Measurements from ENCODE around the gene PLEKHG3. TPM values are rescaled to one million over a fixed set of nuclear protein-coding genes. Genes with fewer than 3 reads are reported as not detected.

The PLEKHG3 gene
- total RNA-seq, 1 experiment from 2014 or later, result 75.3 TPM

DNA sequence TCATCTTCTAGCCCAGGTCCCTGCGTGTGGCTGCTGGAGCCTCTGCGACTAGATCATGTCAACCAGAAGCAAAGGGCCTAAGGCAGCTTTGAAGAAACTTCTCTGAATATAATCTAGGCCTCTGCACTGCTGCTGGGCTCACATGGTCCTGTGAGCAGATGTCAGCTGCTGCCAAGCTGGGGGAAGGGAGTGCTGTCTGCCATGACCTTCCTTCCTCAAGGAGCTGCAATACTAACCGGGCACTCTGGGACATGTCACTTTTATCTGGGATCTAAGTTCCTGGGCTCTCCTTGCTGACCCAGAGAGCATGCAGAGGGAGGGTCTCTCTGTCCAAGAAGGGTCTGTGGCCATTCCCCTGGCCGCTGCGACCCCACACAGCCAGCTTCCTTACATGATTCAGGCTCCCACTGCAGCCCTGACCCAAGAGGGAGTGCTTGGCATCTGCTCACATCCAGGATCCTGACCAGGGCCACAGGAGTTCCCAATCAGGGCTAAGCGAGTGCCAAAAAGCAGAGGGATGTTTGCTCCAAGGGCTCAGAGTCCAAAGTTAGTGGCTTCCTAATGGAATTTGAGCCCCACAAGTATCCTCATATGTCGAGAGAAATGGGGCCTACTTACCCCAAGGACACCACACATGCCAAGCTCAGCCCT is 74.0 kb downstream of the PLEKHG3 start (continued):
- TF ChIP-seq, protein P1, sequence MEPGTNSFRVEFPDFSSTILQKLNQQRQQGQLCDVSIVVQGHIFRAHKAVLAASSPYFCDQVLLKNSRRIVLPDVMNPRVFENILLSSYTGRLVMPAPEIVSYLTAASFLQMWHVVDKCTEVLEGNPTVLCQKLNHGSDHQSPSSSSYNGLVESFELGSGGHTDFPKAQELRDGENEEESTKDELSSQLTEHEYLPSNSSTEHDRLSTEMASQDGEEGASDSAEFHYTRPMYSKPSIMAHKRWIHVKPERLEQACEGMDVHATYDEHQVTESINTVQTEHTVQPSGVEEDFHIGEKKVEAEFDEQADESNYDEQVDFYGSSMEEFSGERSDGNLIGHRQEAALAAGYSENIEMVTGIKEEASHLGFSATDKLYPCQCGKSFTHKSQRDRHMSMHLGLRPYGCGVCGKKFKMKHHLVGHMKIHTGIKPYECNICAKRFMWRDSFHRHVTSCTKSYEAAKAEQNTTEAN (CRISPR knock-in tag; IDR thresholded peaks at IDR 0.05), result no peak
- TF ChIP-seq, protein P2, sequence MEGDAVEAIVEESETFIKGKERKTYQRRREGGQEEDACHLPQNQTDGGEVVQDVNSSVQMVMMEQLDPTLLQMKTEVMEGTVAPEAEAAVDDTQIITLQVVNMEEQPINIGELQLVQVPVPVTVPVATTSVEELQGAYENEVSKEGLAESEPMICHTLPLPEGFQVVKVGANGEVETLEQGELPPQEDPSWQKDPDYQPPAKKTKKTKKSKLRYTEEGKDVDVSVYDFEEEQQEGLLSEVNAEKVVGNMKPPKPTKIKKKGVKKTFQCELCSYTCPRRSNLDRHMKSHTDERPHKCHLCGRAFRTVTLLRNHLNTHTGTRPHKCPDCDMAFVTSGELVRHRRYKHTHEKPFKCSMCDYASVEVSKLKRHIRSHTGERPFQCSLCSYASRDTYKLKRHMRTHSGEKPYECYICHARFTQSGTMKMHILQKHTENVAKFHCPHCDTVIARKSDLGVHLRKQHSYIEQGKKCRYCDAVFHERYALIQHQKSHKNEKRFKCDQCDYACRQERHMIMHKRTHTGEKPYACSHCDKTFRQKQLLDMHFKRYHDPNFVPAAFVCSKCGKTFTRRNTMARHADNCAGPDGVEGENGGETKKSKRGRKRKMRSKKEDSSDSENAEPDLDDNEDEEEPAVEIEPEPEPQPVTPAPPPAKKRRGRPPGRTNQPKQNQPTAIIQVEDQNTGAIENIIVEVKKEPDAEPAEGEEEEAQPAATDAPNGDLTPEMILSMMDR (IDR thresholded peaks at IDR 0.05), result no peak
- TF ChIP-seq EMX1 (CRISPR knock-in tag; IDR thresholded peaks at IDR 0.05) (no peak), JUN (CRISPR knock-in tag; IDR thresholded peaks at IDR 0.05) (no peak), NR1H2 (CRISPR knock-in tag; IDR thresholded peaks at IDR 0.05) (no peak), KAT7 (CRISPR knock-in tag; IDR thresholded peaks at IDR 0.05; ENCODE audit: borderline replicate concordance) (no peak), E2F4 (CRISPR knock-in tag; IDR thresholded peaks at IDR 0.05; ENCODE audit: borderline replicate concordance, low read depth) (no peak), ZNF532 (CRISPR knock-in tag; IDR thresholded peaks at IDR 0.05; ENCODE audit: borderline replicate concordance) (no peak)

- ChIA-PET CTCF (interaction anchor here (0.8 to 2.4 kb wide), 5 partner anchors 11 to 131 kb away, joined by 3 to 5 read pairs (median 4); no protein-coding TSS in a partner anchor), POLR2A (no interaction called here)
- Mint-ChIP-seq H3K36me3 (peaks cover 12% of the 10 kb centered on the region), H3K9me3 (peaks cover 11% of the 10 kb centered on the region), H3K4me1 (peaks cover 5% of the 10 kb centered on the region), H3K27me3 (ENCODE audit: low read depth) (no peaks in the 10 kb centered on the region; the same call in 1 of the 2 replicates), H3K27ac (no peak overlapping the region), H3K4me3 (no peak overlapping the region)
- DNase-seq (ENCODE audit: low spot score), result no peak
- ATAC-seq, result no peak
- TF ChIP-seq ATF2 (CRISPR knock-in tag; IDR thresholded peaks at IDR 0.05; ENCODE audit: borderline replicate concordance, low read depth) (no peak), NR2C2 (CRISPR knock-in tag; IDR thresholded peaks at IDR 0.05) (no peak), AR (CRISPR knock-in tag; IDR thresholded peaks at IDR 0.05) (no peak), ZNF121 (CRISPR knock-in tag; IDR thresholded peaks at IDR 0.05) (no peak), ETV6 (CRISPR knock-in tag; IDR thresholded peaks at IDR 0.05) (no peak), HMGA2 (CRISPR knock-in tag; IDR thresholded peaks at IDR 0.05) (no peak), ZNF263 (CRISPR knock-in tag; IDR thresholded peaks at IDR 0.05; ENCODE audit: low read depth) (no peak), NFYB (CRISPR knock-in tag; conservative IDR thresholded peaks at IDR 0.05; ENCODE audit: low read depth) (no peak), ELF4 (CRISPR knock-in tag; IDR thresholded peaks at IDR 0.05; ENCODE audit: low read depth) (no peak), CBFB (CRISPR knock-in tag; IDR thresholded peaks at IDR 0.05; ENCODE audit: low read depth) (no peak), EMX1 (CRISPR knock-in tag; IDR thresholded peaks at IDR 0.05) (no peak)
- TF ChIP-seq, protein P3, sequence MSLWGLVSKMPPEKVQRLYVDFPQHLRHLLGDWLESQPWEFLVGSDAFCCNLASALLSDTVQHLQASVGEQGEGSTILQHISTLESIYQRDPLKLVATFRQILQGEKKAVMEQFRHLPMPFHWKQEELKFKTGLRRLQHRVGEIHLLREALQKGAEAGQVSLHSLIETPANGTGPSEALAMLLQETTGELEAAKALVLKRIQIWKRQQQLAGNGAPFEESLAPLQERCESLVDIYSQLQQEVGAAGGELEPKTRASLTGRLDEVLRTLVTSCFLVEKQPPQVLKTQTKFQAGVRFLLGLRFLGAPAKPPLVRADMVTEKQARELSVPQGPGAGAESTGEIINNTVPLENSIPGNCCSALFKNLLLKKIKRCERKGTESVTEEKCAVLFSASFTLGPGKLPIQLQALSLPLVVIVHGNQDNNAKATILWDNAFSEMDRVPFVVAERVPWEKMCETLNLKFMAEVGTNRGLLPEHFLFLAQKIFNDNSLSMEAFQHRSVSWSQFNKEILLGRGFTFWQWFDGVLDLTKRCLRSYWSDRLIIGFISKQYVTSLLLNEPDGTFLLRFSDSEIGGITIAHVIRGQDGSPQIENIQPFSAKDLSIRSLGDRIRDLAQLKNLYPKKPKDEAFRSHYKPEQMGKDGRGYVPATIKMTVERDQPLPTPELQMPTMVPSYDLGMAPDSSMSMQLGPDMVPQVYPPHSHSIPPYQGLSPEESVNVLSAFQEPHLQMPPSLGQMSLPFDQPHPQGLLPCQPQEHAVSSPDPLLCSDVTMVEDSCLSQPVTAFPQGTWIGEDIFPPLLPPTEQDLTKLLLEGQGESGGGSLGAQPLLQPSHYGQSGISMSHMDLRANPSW (CRISPR knock-in tag; conservative IDR thresholded peaks at IDR 0.05; ENCODE audit: low read depth), result no peak
- TF ChIP-seq, protein P4, sequence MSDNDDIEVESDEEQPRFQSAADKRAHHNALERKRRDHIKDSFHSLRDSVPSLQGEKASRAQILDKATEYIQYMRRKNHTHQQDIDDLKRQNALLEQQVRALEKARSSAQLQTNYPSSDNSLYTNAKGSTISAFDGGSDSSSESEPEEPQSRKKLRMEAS (CRISPR knock-in tag; IDR thresholded peaks at IDR 0.05), result no peak
These were observed 75.2 kb downstream of the PLEKHG3 start for GRCh38 chr14:64779472-64779871.

All from WTC11 (cell line).